GM15510 (cell line): ENCODE measurements around the gene CWH43.

ENCODE experiments used
- POLR2A ChIP-seq: IDR thresholded peaks from 3 replicates; pipeline ENCODE4 v1.6.1; 2011; ENCODE audit warnings: borderline replicate concordance; ENCODE audit not compliant: insufficient read length; ENCODE audit errors: extremely low read depth

CWH43 gene

DNA sequence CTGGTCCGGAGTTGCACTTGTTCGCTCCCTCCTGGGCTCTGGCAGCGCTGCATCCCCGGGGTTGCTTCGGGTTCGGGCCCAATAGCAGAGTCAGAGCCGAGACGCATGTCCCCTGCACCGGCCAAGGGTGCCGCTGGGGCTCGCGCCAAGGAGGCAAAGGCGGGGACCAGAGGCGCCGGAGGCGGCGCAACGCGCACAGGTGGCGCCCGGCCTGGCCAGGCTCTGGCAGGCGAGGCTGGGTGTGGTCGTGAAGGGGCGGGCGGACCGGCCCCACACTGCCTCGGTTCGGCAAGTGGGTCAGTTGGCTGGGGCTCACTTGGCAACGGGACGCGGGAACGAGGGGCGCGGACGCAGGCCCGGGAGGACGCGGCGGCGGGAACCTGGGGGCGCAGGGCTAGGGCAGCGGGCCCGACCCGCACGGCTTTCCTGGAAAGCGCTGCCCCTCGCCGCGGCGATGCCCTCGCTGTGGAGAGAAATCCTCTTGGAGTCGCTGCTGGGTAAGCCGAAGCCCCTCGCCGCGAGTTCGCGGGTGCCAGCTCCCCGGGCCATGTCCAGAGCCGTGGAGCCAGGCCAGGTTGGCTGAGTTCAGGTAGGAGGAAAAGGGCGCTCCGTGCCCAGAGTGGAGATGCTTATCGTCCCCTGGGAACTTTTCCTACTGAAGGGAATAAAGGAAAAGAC is at the start of gene CWH43:
CWH43 (plus strand) TSS at position 300 of the 678 bp plus-strand sequence; CDS start at position 455, 155 bp downstream.
- TF ChIP-seq POLR2A = no peak

DNA sequence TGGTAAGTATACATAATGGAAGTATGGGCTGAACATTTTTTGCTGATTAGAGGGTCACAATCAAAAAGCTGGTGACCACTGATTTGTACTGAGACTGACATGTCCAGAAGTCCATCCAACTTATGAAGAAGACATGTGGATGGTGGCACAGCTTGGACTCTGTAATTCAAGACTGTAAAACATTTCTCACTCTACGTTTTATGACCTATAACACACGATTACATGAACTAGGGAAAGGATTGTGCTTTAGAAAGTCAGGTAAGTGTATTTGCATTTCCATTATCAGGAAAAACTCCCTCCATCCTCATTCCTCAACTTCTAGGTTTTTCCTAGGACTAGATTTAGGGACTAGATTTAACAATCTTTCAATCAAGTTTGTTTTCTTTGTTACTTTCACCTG is 49.0 kb upstream of the CWH43 start:
- no peak for TF ChIP-seq POLR2A

DNA sequence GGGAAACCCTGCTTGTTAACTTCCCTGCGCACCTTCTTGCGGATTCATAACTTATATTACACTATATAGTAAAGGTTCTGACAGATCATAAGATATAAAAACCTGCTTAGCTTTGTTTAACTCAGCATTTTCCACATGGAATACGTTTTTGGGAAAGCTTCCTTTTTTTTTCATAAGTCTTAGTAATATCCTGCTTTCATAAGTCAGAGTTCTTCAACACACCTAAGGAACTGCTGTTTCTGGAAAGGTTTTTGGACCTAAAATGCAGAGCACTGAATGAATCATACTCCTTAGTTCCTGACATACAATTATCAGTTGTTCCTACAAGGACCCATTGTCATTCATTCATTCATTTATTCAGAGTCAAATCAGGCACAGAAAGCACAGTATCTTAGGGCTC is 47.2 kb upstream of the CWH43 start:
- TF ChIP-seq POLR2A = no peak

GRCh38 chr4:48939785-48940184 is 46.3 kb upstream of the CWH43 start:
- TF ChIP-seq POLR2A = no peak

GRCh38 chr4:48943387-48943786 is 42.7 kb upstream of the CWH43 start:
- no peak for TF ChIP-seq POLR2A

GRCh38 chr4:48944252-48944651 is 41.8 kb upstream of the CWH43 start:
- no peak for TF ChIP-seq POLR2A

- no peak for TF ChIP-seq POLR2A
Observed at GRCh38 chr4:48944756-48945241, 41.3 kb upstream of the CWH43 start.

GRCh38 chr4:48945981-48946380 is 40.1 kb upstream of the CWH43 start:
- TF ChIP-seq POLR2A = no peak

- no peak for TF ChIP-seq POLR2A
Observed at GRCh38 chr4:48947731-48948130, 38.3 kb upstream of the CWH43 start.

- TF ChIP-seq POLR2A = no peak
Observed at GRCh38 chr4:48949086-48949485, 37.0 kb upstream of the CWH43 start.

GRCh38 chr4:48949518-48950219 is 36.4 kb upstream of the CWH43 start:
- no peak for TF ChIP-seq POLR2A

GRCh38 chr4:48954314-48954713 is 31.8 kb upstream of the CWH43 start:
- no peak for TF ChIP-seq POLR2A

GRCh38 chr4:48958582-48958981 is 27.5 kb upstream of the CWH43 start:
- TF ChIP-seq POLR2A = no peak

GRCh38 chr4:48960988-48961635 is 25.0 kb upstream of the CWH43 start:
- TF ChIP-seq POLR2A = no peak

GRCh38 chr4:48962636-48963035 is 23.4 kb upstream of the CWH43 start:
- TF ChIP-seq POLR2A = no peak
